HAP-1 (cell line): ENCODE measurements around the gene PRPF6.

ENCODE experiments used
- DNase-seq, 2 experiments: peaks; one replicate each; pipeline ENCODE4 v3.0.0-alpha.2; 2016 to 2020; ENCODE audit warnings: low spot score in 2 of 2
- H3K27me3 ChIP-seq: fragments of 250-450 bp; sonication (Bioruptor Pico); 2 replicates; pipeline ENCODE4 v1.5.1; 2020; ENCODE audit warnings: low read depth, mild to moderate bottlenecking, moderate library complexity
- H3K36me3 ChIP-seq: fragments of 250-450 bp; sonication (Bioruptor Pico); replicated peaks from 2 replicates; pipeline ENCODE4 v1.5.1; 2020; ENCODE audit warnings: mild to moderate bottlenecking
- H3K4me1 ChIP-seq: fragments of 250-450 bp; sonication (Bioruptor Pico); 2 replicates; pipeline ENCODE4 v1.5.1; 2020; ENCODE audit warnings: mild to moderate bottlenecking
- H3K4me3 ChIP-seq: fragments of 250-450 bp; sonication (Bioruptor Pico); 2 replicates; pipeline ENCODE4 v1.5.1; 2020; ENCODE audit warnings: mild to moderate bottlenecking, moderate library complexity
- H3K9me3 ChIP-seq: fragments of 250-450 bp; sonication (Bioruptor Pico); 2 replicates; pipeline ENCODE4 v1.5.1; 2020; ENCODE audit warnings: mild to moderate bottlenecking, moderate library complexity
- in situ Hi-C: fragments of 300-500 bp; cut with MboI; formaldehyde crosslinking; loops from 3 replicates; pipeline ENCODE4 v1.14.3; 2020; ENCODE audit warnings: low sequenced_read_pairs, inconsistent platforms, mixed read lengths

The PRPF6 gene

DNA sequence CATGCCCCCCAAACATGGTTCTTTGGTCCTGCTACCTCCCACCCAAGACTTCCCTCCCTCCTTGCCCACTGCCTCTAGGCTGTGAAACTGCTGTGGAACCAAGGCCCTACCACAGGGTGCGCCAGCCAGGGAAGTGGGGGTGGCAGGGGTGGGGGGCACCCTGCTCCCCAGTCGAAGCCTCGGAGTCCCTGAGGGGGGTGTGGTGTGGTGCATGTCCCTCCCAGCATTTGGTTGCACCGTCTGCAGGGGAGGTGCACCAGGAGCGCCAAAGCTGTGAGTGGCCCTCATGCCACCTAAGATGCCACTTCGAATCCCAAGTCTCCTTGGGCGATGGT is 96.6 kb downstream of the PRPF6 start:
- Histone ChIP-seq H3K4me3 (no peak overlapping the region), H3K36me3 (peaks cover 2% of the 10 kb centered on the region; the same call in 1 of the 2 replicates), H3K9me3 (no peaks in the 10 kb centered on the region; the same call in 1 of the 2 replicates), H3K4me1 (peaks cover 12% of the 10 kb centered on the region), H3K27me3 (no peaks in the 10 kb centered on the region)
- in situ Hi-C loops, result no loop called here
- no peak for DNase-seq

DNA sequence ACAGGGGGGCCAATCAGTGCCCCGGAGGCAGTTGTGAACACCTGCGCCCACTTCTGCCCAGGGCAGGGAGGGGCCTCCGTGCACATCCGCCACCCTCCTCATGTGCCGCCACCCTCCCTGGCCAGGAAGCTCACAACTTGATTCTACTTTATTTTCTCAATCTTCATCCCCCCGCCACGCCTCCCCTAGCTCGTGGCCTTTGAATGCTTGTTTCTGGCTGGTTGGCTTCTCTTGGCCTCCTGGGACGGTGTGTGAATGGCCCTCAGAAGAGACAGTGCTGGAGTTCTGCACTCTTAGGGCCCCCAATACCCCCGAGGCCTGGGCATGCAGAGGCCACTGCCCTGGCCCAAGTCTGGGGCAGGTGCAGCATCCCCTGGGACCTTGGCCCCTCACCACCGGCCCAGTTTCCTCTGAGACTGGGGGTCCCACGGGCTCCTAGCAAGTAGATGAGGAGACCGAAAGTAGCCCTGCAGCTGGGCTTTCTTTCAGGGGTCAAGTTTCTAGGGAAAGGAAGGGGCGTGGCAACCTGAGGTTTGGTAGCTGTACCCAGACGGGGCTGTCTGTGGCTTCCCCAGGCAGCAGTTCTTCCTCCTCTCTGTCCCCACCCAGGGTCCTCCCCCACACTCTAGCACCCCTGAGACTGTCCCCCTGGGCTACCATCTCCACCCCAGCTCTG is 97.1 kb downstream of the PRPF6 start:
- in situ Hi-C loops, result no loop called here
- H3K4me3 ChIP-seq, result no peak overlapping the region
- no peaks in the 10 kb centered on the region for H3K27me3 ChIP-seq
- H3K4me1 ChIP-seq, result peaks cover 14% of the 10 kb centered on the region
- H3K9me3 ChIP-seq, result no peaks in the 10 kb centered on the region; the same call in 1 of the 2 replicates
- H3K36me3 ChIP-seq, result peaks cover 2% of the 10 kb centered on the region; the same call in 1 of the 2 replicates
- DNase-seq, result no peak

- no peak for DNase-seq
- Histone ChIP-seq H3K27me3 (no peaks in the 10 kb centered on the region), H3K4me1 (peaks cover 17% of the 10 kb centered on the region), H3K36me3 (no peaks in the 10 kb centered on the region), H3K9me3 (no peaks in the 10 kb centered on the region; the same call in 1 of the 2 replicates), H3K4me3 (peak overlapping the region; percentile 63)
- in situ Hi-C loops, result no loop called here
These were observed 98.0 kb downstream of the PRPF6 start for GRCh38 chr20:64078934-64079272.

DNA sequence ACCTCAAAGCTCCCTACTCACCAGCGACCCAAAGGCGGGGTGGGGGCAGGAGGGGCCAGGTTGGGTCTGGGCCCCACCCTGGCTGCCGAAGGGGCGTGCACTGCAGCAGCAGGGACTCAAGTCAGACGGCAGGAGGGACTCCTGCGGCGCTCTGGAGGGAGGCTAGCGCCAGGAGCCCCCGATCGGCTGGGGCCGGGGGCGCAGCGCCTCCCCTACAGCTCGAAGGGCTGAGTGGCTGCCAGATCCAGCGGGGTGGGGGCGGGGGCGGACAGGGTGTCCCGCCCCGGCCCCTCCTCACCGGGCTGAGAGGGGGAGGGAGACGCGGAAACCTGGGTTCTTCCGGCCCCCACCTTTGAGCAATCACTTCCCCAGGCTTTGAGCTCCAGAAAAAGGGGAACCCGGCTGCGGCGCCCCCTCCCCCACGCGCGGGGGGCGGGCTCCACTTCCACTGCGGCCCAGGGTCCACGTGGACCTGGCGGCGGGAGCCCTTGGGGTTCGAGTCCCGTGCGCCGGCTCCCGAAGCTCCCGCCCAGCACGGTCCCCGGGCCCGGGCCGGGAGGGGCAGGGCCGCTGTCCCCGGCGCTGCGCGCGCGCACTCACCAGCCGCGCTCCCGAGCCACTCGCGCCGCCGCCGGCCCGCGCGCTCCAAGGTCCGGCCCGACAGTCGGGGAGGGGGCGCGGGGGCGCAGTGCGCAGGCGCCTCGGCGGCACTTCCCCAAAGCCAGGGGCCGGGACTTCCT is 98.5 kb downstream of the PRPF6 start, which contains the start of gene RGS19:
Gene RGS19 (minus strand): TSS at position 246 of the 740 bp plus-strand sequence. CDS start 2,632 bp downstream, outside the sequence.
- Histone ChIP-seq H3K9me3 (no peaks in the 10 kb centered on the region; the same call in 1 of the 2 replicates), H3K4me1 (peaks cover 17% of the 10 kb centered on the region), H3K36me3 (no peaks in the 10 kb centered on the region), H3K4me3 (peak within 1 kb of the TSS; percentile 63), H3K27me3 (no peaks in the 10 kb centered on the region)
- peak; percentile 71 to 88 for DNase-seq
- in situ Hi-C loops, result no loop called here

GRCh38 chr20:64080013-64080812 is 99.3 kb downstream of the PRPF6 start, which contains the start of gene OPRL1:
TSS of gene OPRL1 (plus strand) at chr20:64080082. CDS start at chr20:64092721, 12,639 bp downstream.
- peak in 1 of 2 experiments; percentile 1 for DNase-seq
- in situ Hi-C loops, result no loop called here
- peaks cover 17% of the 10 kb centered on the region for H3K4me1 ChIP-seq
- no peaks in the 10 kb centered on the region for H3K36me3 ChIP-seq
- H3K4me3 ChIP-seq, result peak within 1 kb of the TSS; percentile 63
- H3K9me3 ChIP-seq, result no peaks in the 10 kb centered on the region; the same call in 1 of the 2 replicates
- H3K27me3 ChIP-seq, result no peaks in the 10 kb centered on the region

DNA sequence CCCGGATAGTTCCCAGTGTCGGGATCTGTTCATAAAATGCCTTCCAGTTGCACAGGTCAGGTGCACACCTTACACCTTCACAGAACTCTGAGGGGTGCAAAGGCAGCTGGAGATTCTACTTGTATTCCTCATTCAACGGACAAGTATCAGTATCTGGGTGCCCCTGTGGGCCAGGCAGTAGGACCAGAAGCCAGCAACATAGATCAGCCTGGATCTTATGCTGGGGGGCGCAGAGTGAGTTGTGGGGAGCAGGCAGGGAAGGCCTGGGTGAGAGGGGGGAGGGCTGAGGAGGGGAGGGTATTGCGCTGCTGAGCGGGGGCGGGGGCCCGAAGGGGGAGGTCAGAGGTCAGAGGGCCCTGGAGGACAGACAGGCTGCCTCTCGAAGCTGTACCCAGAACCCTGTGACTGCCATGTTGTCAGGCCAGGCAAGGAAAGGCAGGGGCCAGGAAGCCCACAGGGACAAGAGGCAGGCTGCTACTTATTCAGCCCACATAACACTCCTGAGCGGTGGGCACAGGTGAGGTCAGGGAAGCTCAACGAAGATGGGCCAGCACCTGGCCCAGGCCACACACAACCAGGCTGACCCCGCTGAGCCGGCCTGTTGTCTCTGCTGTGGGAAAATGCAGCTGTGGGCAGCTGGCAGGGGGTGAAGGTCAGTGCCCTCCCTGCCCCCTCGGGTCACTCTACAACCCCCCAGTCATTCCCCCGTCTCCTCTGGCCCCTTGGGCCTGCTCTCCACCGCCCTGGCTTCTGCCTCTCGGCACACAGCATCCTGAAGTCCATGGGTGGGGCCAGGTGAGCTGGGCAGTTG is 100.1 kb downstream of the PRPF6 start:
- peaks cover 17% of the 10 kb centered on the region for H3K4me1 ChIP-seq
- no peaks in the 10 kb centered on the region for H3K36me3 ChIP-seq
- no peaks in the 10 kb centered on the region; the same call in 1 of the 2 replicates for H3K9me3 ChIP-seq
- H3K27me3 ChIP-seq, result no peaks in the 10 kb centered on the region
- in situ Hi-C loops, result no loop called here
- peak overlapping the region; percentile 51 for H3K4me3 ChIP-seq
- peak in 1 of 2 experiments; percentile 2 for DNase-seq

GRCh38 chr20:64081624-64081964 is 100.7 kb downstream of the PRPF6 start:
- in situ Hi-C loops, result no loop called here
- peaks cover 17% of the 10 kb centered on the region for H3K4me1 ChIP-seq

GRCh38 chr20:64082126-64082731 is 101.3 kb downstream of the PRPF6 start:
- Histone ChIP-seq H3K9me3 (peaks cover 2% of the 10 kb centered on the region), H3K36me3 (no peaks in the 10 kb centered on the region), H3K4me1 (peaks cover 17% of the 10 kb centered on the region), H3K27me3 (no peaks in the 10 kb centered on the region), H3K4me3 (no peak overlapping the region)
- DNase-seq, result no peak
- in situ Hi-C loops, result no loop called here

More at GRCh38 chr20:64081624-64081964, 100.7 kb downstream of the PRPF6 start:
- Histone ChIP-seq H3K36me3 (no peaks in the 10 kb centered on the region), H3K9me3 (peaks cover under 1% of the 10 kb centered on the region), H3K27me3 (no peaks in the 10 kb centered on the region), H3K4me3 (no peak overlapping the region)
- no peak for DNase-seq
